ENCODE measurements around the gene PI4KA. TPM values are rescaled to one million over a fixed set of nuclear protein-coding genes. Genes with fewer than 3 reads are reported as not detected.
A peak's percentile ranks its signal among the peaks of the same experiment; 100 is the strongest.

Gene PI4KA
- total and polyA plus RNA-seq, 2 of the 13 experiments (the other 11 are each of a cell fraction or from before 2014, with no cell fraction given): 27.4 to 56.4 TPM

DNA sequence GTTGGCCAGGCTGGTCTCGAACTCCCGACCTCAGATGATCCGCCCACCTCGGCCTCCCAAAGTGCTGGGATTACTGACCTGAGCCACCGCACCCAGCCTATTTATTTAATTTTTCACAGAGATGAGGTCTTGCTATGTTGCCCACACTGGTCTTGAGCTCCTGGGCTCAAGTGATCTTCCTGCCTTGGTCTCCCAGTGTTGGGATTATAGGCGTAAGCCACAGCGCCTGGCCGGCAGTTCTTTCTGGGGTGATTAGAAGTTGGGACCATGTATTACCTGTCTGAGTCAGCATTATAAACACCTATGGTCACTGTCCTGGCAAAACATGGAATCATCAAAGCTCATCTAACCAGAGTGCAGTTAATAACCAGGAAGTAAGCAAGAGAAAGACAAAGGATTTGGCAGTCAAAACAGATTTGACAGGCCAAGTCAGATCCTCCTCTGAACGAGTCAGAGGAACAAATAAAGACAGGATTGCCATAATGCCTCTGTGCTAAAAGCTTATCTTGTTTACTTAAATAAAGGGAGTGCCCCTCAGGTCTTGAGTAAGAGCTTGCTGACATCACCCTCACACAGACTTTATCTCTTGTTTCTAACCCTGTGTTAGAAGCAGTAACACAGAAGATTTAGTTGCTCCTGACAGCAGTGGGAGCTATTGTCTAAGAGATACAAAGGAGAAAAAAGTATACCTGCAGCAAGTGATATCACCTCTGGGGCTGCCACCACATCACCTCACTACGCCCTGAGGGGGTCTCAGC, 81.0 kb downstream of the PI4KA start (continued):
- TF ChIP-seq ZNF672 (CRISPR knock-in tag; IDR thresholded peaks at IDR 0.05): no peak
- peak; percentile 84 for TF ChIP-seq ELF1 (CRISPR knock-in tag; IDR thresholded peaks at IDR 0.05)
- peak; percentile 89 for TF ChIP-seq ZNF331 (CRISPR knock-in tag; IDR thresholded peaks at IDR 0.05)
- no peak for TF ChIP-seq E2F5 (CRISPR knock-in tag; conservative IDR thresholded peaks at IDR 0.05)
- TF ChIP-seq SRSF4 (IDR thresholded peaks at IDR 0.05; ENCODE audit: low read depth, low read length, poor library complexity, severe bottlenecking): no peak
- TF ChIP-seq, protein P1, sequence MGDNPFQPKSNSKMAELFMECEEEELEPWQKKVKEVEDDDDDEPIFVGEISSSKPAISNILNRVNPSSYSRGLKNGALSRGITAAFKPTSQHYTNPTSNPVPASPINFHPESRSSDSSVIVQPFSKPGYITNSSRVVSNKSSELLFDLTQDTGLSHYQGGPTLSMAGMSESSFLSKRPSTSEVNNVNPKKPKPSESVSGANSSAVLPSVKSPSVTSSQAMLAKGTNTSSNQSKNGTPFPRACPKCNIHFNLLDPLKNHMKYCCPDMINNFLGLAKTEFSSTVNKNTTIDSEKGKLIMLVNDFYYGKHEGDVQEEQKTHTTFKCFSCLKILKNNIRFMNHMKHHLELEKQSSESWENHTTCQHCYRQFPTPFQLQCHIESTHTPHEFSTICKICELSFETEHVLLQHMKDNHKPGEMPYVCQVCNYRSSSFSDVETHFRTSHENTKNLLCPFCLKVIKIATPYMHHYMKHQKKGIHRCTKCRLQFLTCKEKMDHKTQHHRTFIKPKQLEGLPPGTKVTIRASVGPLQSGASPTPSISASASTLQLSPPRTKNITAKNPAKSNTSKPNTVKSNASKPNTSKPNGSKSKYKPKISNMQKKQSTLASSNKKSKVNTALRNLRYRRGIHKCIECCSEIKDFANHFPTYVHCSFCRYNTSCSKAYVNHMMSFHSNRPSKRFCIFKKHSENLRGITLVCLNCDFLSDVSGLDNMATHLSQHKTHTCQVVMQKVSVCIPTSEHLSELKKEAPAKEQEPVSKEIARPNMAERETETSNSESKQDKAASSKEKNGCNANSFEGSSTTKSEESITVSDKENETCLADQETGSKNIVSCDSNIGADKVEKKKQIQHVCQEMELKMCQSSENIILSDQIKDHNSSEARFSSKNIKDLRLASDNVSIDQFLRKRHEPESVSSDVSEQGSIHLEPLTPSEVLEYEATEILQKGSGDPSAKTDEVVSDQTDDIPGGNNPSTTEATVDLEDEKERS (CRISPR knock-in tag; IDR thresholded peaks at IDR 0.05): 0 out of 2 replicates have a peak, but pooled peaks have one; percentile 30
- TF ChIP-seq MEIS2 (CRISPR knock-in tag; IDR thresholded peaks at IDR 0.05): peak; percentile 95
- TF ChIP-seq, protein P2, sequence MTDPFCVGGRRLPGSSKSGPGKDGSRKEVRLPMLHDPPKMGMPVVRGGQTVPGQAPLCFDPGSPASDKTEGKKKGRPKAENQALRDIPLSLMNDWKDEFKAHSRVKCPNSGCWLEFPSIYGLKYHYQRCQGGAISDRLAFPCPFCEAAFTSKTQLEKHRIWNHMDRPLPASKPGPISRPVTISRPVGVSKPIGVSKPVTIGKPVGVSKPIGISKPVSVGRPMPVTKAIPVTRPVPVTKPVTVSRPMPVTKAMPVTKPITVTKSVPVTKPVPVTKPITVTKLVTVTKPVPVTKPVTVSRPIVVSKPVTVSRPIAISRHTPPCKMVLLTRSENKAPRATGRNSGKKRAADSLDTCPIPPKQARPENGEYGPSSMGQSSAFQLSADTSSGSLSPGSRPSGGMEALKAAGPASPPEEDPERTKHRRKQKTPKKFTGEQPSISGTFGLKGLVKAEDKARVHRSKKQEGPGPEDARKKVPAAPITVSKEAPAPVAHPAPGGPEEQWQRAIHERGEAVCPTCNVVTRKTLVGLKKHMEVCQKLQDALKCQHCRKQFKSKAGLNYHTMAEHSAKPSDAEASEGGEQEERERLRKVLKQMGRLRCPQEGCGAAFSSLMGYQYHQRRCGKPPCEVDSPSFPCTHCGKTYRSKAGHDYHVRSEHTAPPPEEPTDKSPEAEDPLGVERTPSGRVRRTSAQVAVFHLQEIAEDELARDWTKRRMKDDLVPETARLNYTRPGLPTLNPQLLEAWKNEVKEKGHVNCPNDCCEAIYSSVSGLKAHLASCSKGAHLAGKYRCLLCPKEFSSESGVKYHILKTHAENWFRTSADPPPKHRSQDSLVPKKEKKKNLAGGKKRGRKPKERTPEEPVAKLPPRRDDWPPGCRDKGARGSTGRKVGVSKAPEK (CRISPR knock-in tag; IDR thresholded peaks at IDR 0.05; ENCODE audit: borderline replicate concordance): no peak
- TF ChIP-seq NBN (conservative IDR thresholded peaks at IDR 0.05): no peak
- no peak for TF ChIP-seq NONO (IDR thresholded peaks at IDR 0.05)
- no peak for TF ChIP-seq NONO (CRISPR knock-in tag; conservative IDR thresholded peaks at IDR 0.05)
- no peak for TF ChIP-seq ZNF281 (CRISPR knock-in tag; IDR thresholded peaks at IDR 0.05; ENCODE audit: borderline replicate concordance)
- no peak for TF ChIP-seq ZBTB3 (CRISPR knock-in tag; IDR thresholded peaks at IDR 0.05; ENCODE audit: borderline replicate concordance, low read depth)
- peak; percentile 89 for TF ChIP-seq RCOR2 (CRISPR knock-in tag; IDR thresholded peaks at IDR 0.05)
- no peak for TF ChIP-seq ZNF143 (CRISPR knock-in tag; IDR thresholded peaks at IDR 0.05)
- TF ChIP-seq, protein P3, sequence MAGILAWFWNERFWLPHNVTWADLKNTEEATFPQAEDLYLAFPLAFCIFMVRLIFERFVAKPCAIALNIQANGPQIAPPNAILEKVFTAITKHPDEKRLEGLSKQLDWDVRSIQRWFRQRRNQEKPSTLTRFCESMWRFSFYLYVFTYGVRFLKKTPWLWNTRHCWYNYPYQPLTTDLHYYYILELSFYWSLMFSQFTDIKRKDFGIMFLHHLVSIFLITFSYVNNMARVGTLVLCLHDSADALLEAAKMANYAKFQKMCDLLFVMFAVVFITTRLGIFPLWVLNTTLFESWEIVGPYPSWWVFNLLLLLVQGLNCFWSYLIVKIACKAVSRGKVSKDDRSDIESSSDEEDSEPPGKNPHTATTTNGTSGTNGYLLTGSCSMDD (CRISPR knock-in tag; IDR thresholded peaks at IDR 0.05): no peak
- no peak for TF ChIP-seq MED8 (CRISPR knock-in tag; IDR thresholded peaks at IDR 0.05; ENCODE audit: insufficient replicate concordance)
- TF ChIP-seq NFIC (IDR thresholded peaks at IDR 0.05; ENCODE audit: low read length): peak; percentile 80
- TF ChIP-seq ZNF567 (CRISPR knock-in tag; IDR thresholded peaks at IDR 0.05; ENCODE audit: borderline replicate concordance): no peak

Data from HepG2 (cell line).